Measurements from ENCODE around the gene ZFP91.

- no peak for TF ChIP-seq KDM4B (IDR thresholded peaks at IDR 0.05; ENCODE audit: borderline replicate concordance in 2 of 2, low read depth in 1 of 2)
- TF ChIP-seq ZNF518B (CRISPR knock-in tag; IDR thresholded peaks at IDR 0.05), result no peak
Observed at GRCh38 chr11:58649623-58650022, 70.8 kb downstream of the ZFP91 start.

Data from K562 (cell line).